ENCODE results near the gene JAZF1.

JAZF1 gene

DNA sequence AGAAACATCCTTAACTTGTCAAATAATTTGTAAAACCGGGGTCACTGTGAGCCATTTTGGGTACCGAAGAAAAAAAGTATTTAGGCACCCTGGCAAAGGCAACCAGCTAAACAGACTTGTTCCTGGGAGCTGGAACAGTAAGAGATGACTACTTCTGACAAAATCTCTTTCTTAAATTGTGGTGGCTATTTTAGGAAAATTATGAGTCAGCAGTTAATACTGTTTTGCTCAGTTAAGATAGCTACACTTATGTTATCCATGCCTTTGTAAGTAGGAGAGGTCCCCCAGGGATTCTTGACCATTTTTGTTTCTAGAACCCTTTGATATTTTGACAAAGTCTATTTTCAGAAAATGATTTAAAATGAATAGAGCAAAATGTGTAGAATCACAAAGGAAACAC lies 372.0 kb downstream of the JAZF1 start:
- TF ChIP-seq TCF12 (IDR thresholded peaks at IDR 0.05; ENCODE audit: low read depth) (no peak), TAF1 (IDR thresholded peaks at IDR 0.05; ENCODE audit: low read depth) (no peak), RAD21 (IDR thresholded peaks at IDR 0.05; ENCODE audit: low read depth) (no peak), FOXM1 (IDR thresholded peaks at IDR 0.05; ENCODE audit: borderline replicate concordance, low read depth) (no peak), NFIC (IDR thresholded peaks at IDR 0.05) (no peak), CEBPB (IDR thresholded peaks at IDR 0.05) (no peak), EGR1 (IDR thresholded peaks at IDR 0.05) (no peak), EP300 (IDR thresholded peaks at IDR 0.05; ENCODE audit: borderline replicate concordance) (no peak), USF1 (IDR thresholded peaks at IDR 0.05) (no peak), TEAD4 (IDR thresholded peaks at IDR 0.05) (no peak), YY1 (IDR thresholded peaks at IDR 0.05; ENCODE audit: low read depth) (no peak), CREB1 (IDR thresholded peaks at IDR 0.05; ENCODE audit: low read depth) (no peak)
- TF ChIP-seq, protein P1, sequence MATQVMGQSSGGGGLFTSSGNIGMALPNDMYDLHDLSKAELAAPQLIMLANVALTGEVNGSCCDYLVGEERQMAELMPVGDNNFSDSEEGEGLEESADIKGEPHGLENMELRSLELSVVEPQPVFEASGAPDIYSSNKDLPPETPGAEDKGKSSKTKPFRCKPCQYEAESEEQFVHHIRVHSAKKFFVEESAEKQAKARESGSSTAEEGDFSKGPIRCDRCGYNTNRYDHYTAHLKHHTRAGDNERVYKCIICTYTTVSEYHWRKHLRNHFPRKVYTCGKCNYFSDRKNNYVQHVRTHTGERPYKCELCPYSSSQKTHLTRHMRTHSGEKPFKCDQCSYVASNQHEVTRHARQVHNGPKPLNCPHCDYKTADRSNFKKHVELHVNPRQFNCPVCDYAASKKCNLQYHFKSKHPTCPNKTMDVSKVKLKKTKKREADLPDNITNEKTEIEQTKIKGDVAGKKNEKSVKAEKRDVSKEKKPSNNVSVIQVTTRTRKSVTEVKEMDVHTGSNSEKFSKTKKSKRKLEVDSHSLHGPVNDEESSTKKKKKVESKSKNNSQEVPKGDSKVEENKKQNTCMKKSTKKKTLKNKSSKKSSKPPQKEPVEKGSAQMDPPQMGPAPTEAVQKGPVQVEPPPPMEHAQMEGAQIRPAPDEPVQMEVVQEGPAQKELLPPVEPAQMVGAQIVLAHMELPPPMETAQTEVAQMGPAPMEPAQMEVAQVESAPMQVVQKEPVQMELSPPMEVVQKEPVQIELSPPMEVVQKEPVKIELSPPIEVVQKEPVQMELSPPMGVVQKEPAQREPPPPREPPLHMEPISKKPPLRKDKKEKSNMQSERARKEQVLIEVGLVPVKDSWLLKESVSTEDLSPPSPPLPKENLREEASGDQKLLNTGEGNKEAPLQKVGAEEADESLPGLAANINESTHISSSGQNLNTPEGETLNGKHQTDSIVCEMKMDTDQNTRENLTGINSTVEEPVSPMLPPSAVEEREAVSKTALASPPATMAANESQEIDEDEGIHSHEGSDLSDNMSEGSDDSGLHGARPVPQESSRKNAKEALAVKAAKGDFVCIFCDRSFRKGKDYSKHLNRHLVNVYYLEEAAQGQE (IDR thresholded peaks at IDR 0.05; ENCODE audit: low read depth) = no peak
- TF ChIP-seq, protein P2, sequence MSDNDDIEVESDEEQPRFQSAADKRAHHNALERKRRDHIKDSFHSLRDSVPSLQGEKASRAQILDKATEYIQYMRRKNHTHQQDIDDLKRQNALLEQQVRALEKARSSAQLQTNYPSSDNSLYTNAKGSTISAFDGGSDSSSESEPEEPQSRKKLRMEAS (IDR thresholded peaks at IDR 0.05) = no peak

DNA sequence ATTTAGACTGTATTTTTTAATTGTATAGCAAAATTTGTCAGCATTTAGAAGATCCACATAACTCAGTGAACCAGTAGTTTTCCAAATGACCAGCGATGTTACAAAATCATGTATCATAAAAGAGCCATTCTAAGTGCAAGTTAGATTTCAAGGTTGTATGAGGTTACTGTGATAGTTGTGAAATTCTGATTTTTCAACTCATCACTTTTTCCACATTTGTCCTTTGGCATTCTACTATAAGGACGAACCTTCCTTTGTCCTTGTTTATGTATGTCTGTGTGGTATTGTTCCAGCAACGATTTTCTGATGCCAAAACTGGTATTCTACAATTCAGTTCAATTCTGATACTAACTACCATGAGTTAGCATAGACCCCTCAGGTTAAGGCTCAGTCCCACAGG lies 376.5 kb downstream of the JAZF1 start:
- TF ChIP-seq, protein P1 (IDR thresholded peaks at IDR 0.05; ENCODE audit: low read depth) = no peak
- no peak for TF ChIP-seq ZBTB7A (IDR thresholded peaks at IDR 0.05; ENCODE audit: low read depth)
- no peak for TF ChIP-seq TAF1 (IDR thresholded peaks at IDR 0.05; ENCODE audit: low read depth)
- no peak for TF ChIP-seq USF1 (IDR thresholded peaks at IDR 0.05)
- TF ChIP-seq NFIC (IDR thresholded peaks at IDR 0.05) = no peak
- no peak for TF ChIP-seq EP300 (IDR thresholded peaks at IDR 0.05; ENCODE audit: borderline replicate concordance)
- TF ChIP-seq CEBPB (IDR thresholded peaks at IDR 0.05) = no peak
- TF ChIP-seq EGR1 (IDR thresholded peaks at IDR 0.05) = no peak
- TF ChIP-seq FOXM1 (IDR thresholded peaks at IDR 0.05; ENCODE audit: borderline replicate concordance, low read depth) = no peak
- TF ChIP-seq YY1 (IDR thresholded peaks at IDR 0.05; ENCODE audit: low read depth) = no peak
- TF ChIP-seq, protein P2 (IDR thresholded peaks at IDR 0.05) = no peak
- no peak for TF ChIP-seq TCF12 (IDR thresholded peaks at IDR 0.05; ENCODE audit: low read depth)

DNA sequence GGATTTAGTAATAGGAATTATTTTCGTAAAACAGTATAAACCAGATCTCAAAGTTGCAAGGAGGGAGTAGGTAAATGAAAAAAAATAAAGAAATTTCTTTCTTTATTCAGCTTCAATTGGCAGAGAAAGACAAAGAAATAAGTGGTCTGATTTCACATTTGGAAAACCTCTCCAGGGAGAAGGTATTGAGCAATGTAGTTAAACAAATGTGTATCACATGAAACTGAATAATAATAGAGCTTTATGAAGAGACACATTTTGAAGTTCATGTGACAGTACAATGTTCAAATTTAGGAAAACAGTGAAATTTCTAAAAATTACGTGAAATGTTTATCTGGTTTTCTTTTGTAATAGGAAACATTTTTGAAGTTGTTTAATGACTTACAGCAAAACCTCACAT lies 377.6 kb downstream of the JAZF1 start:
- no peak for TF ChIP-seq ZBTB7A (IDR thresholded peaks at IDR 0.05; ENCODE audit: low read depth)
- TF ChIP-seq, protein P1 (IDR thresholded peaks at IDR 0.05; ENCODE audit: low read depth) = no peak
- no peak for TF ChIP-seq USF1 (IDR thresholded peaks at IDR 0.05)
- TF ChIP-seq EP300 (IDR thresholded peaks at IDR 0.05; ENCODE audit: borderline replicate concordance) = no peak
- no peak for TF ChIP-seq NFIC (IDR thresholded peaks at IDR 0.05)
- TF ChIP-seq, protein P2 (IDR thresholded peaks at IDR 0.05) = no peak
- TF ChIP-seq TEAD4 (IDR thresholded peaks at IDR 0.05) = no peak
- no peak for TF ChIP-seq CREB1 (IDR thresholded peaks at IDR 0.05; ENCODE audit: low read depth)
- no peak for TF ChIP-seq EGR1 (IDR thresholded peaks at IDR 0.05)
- TF ChIP-seq TAF1 (IDR thresholded peaks at IDR 0.05; ENCODE audit: low read depth) = no peak
- no peak for TF ChIP-seq FOXM1 (IDR thresholded peaks at IDR 0.05; ENCODE audit: borderline replicate concordance, low read depth)
- no peak for TF ChIP-seq TCF12 (IDR thresholded peaks at IDR 0.05; ENCODE audit: low read depth)

- TF ChIP-seq, protein P1 (IDR thresholded peaks at IDR 0.05; ENCODE audit: low read depth) = no peak
- TF ChIP-seq ZBTB7A (IDR thresholded peaks at IDR 0.05; ENCODE audit: low read depth) (no peak), RAD21 (IDR thresholded peaks at IDR 0.05; ENCODE audit: low read depth) (no peak), EP300 (IDR thresholded peaks at IDR 0.05; ENCODE audit: borderline replicate concordance) (no peak), USF1 (IDR thresholded peaks at IDR 0.05) (no peak), EGR1 (IDR thresholded peaks at IDR 0.05) (no peak), YY1 (IDR thresholded peaks at IDR 0.05; ENCODE audit: low read depth) (no peak)
Measured at GRCh38 chr7:27799212-27799611, 381.4 kb downstream of the JAZF1 start.
